Fibroblast of lung (primary cell): ENCODE measurements around the gene EDA2R. TPM values are rescaled to one million over a fixed set of nuclear protein-coding genes. Genes with fewer than 3 reads are reported as not detected.

Source experiments
- DNase-seq, 2 donors: peaks; one replicate each; pipeline versions ENCODE4 v3.0.0 to v3.0.0-alpha.2; 2010; ENCODE audit warnings: low read depth in 2 of 2
- H2AFZ ChIP-seq: 2 replicates; pipeline ENCODE4 v1.5.1; 2012; ENCODE audit warnings: low read length, control low read depth, inconsistent platforms
- H3K27ac ChIP-seq: 2 replicates; pipeline ENCODE4 v1.5.1; 2011; ENCODE audit warnings: low read length, control low read depth; ENCODE audit not compliant: insufficient read depth
- H3K27me3 ChIP-seq: 2 replicates; pipeline ENCODE4 v1.5.1; 2011; ENCODE audit warnings: mild to moderate bottlenecking, low read length; ENCODE audit not compliant: control insufficient read depth, insufficient read depth
- H3K36me3 ChIP-seq: 2 replicates; pipeline ENCODE4 v1.5.1; 2011; ENCODE audit warnings: low read length; ENCODE audit not compliant: control insufficient read depth, insufficient read depth
- H3K4me1 ChIP-seq: 2 replicates; pipeline ENCODE4 v1.5.1; 2011; ENCODE audit warnings: low read length; ENCODE audit not compliant: control insufficient read depth, insufficient read depth; ENCODE audit errors: extremely low read depth
- H3K4me2 ChIP-seq: 2 replicates; pipeline ENCODE4 v1.5.1; 2011; ENCODE audit warnings: low read length, control low read depth; ENCODE audit not compliant: insufficient read depth; ENCODE audit errors: extremely low read depth
- H3K4me3 ChIP-seq, 4 experiments: fragments of 200-600 bp in 1 of 4; sonication (generic) in 1 of 4; replicated peaks in 1 of 4; 2 replicates each; pipeline ENCODE4 v1.5.1; 2011 to 2016; ENCODE audit warnings: low read length in 4 of 4, low read depth in 3 of 4, mild to moderate bottlenecking in 3 of 4, control low read depth in 2 of 4, inconsistent platforms in 1 of 4, mixed read lengths in 1 of 4; ENCODE audit not compliant: insufficient read depth in 1 of 4; ENCODE audit errors: control extremely low read depth in 1 of 4
- H3K79me2 ChIP-seq: 2 replicates; pipeline ENCODE4 v1.5.1; 2012; ENCODE audit warnings: mild to moderate bottlenecking, low read length, inconsistent platforms; ENCODE audit not compliant: control insufficient read depth, insufficient read depth
- H3K9ac ChIP-seq: 2 replicates; pipeline ENCODE4 v1.5.1; 2011; ENCODE audit warnings: mild to moderate bottlenecking, low read length, control low read depth; ENCODE audit not compliant: insufficient read depth
- H3K9me3 ChIP-seq: 2 replicates; pipeline ENCODE4 v1.5.1; 2012; ENCODE audit warnings: low read depth, low read length; ENCODE audit not compliant: control insufficient read depth, insufficient read depth
- H4K20me1 ChIP-seq: 2 replicates; pipeline ENCODE4 v1.5.1; 2011; ENCODE audit warnings: low read length; ENCODE audit not compliant: control insufficient read depth, insufficient read depth; ENCODE audit errors: extremely low read depth
- EZH2 ChIP-seq: IDR thresholded peaks from 2 replicates; pipeline ENCODE4 v1.5.1; 2012; ENCODE audit warnings: low read length, control low read depth, mild to moderate bottlenecking; ENCODE audit errors: missing control alignments
- polyA plus RNA-seq, 2 donors: library from polyadenylated mRNA; depleted of rRNA in 1 of 2; stranded (reverse) in 1 of 2; unstranded in 1 of 2; fragments of >200 nt; gene quantifications; 2 replicates each; pipeline ENCODE4 v1.2.1, GENCODE V29; 2011 to 2012; ENCODE audit warnings: missing spikeins in 1 of 2
- total RNA-seq: library from RNA; depleted of rRNA; stranded (reverse); fragments of >200 nt; gene quantifications from 2 replicates; pipeline ENCODE4 v1.2.1, GENCODE V29; 2014
- TF ChIP-seq, protein P1 (sequence below), 2 donors: IDR thresholded peaks in 1 of 2; conservative IDR thresholded peaks in 1 of 2; 1 replicate in 1 of 2; 2 replicates in 1 of 2; pipeline ENCODE4 v1.5.1; 2011 to 2012; ENCODE audit warnings: low read length in 2 of 2, control low read depth in 1 of 2, inconsistent platforms in 1 of 2, low read depth in 1 of 2, mild to moderate bottlenecking in 1 of 2

EDA2R gene
- total and polyA plus RNA-seq, 2 donors (not counting 1 experiment from before 2014, with no cell fraction given): 9.3 to 21.0 TPM

DNA sequence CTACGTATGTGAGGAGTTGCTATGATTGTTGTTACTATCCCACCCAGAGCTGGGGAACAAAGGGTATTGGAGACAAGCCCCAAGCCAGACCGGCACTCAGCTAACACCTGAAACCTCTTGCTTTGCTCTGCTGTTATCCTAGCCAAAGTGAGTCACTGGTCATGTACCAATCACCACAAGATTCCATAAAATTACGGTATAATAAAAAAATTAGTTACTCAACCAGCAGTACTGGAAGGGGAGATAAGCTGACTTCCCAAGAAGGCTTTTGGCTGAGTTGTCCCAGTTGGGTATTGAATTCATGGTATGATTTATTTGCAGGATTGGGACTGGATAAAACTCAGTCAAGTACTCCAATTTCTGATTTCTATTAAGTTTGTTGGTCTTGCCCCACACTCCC is 5.3 kb downstream of the EDA2R start:
- Histone ChIP-seq H4K20me1 (no peaks in the 10 kb centered on the region), H3K27ac (peak overlapping the region; percentile 72), H2AFZ (no peak overlapping the region), H3K9ac (no peak overlapping the region), H3K4me2 (peak overlapping the region; percentile 35), H3K36me3 (no peaks in the 10 kb centered on the region), H3K9me3 (no peaks in the 10 kb centered on the region), H3K27me3 (no peaks in the 10 kb centered on the region), H3K4me1 (no peaks in the 10 kb centered on the region), H3K79me2 (peaks cover 17% of the 10 kb centered on the region), H3K4me3 (peak overlapping the region in 1 of 4 experiments; percentile 14)
- peak; percentile 51 to 87 for DNase-seq
- TF ChIP-seq EZH2: no peak
- TF ChIP-seq, protein P1, sequence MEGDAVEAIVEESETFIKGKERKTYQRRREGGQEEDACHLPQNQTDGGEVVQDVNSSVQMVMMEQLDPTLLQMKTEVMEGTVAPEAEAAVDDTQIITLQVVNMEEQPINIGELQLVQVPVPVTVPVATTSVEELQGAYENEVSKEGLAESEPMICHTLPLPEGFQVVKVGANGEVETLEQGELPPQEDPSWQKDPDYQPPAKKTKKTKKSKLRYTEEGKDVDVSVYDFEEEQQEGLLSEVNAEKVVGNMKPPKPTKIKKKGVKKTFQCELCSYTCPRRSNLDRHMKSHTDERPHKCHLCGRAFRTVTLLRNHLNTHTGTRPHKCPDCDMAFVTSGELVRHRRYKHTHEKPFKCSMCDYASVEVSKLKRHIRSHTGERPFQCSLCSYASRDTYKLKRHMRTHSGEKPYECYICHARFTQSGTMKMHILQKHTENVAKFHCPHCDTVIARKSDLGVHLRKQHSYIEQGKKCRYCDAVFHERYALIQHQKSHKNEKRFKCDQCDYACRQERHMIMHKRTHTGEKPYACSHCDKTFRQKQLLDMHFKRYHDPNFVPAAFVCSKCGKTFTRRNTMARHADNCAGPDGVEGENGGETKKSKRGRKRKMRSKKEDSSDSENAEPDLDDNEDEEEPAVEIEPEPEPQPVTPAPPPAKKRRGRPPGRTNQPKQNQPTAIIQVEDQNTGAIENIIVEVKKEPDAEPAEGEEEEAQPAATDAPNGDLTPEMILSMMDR (conservative IDR thresholded peaks at IDR 0.05 in 1 of 2, IDR thresholded peaks at IDR 0.05 in 1 of 2; ENCODE audit: low read depth in 1 of 2, low read length in 2 of 2): no peak

DNA sequence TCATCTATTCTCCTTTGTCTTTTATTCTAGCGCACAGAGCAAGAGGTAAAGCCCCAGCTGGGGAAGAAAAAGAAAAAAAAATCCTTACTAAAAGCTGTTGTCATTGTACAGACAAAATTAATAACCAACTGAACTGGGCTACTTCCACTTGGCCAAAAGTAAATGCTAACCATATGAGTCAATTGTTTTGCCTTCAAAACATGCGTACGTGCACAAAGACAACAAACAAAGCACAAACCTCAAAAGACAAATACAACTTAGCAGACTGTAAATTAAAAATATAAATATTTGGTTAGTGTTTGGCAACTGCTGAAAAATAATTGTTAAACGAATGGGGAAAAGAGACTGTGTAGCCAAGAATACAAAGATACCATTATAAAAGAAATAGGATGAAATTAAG is 5.9 kb downstream of the EDA2R start:
- H2AFZ ChIP-seq: no peak overlapping the region
- H3K27me3 ChIP-seq: no peaks in the 10 kb centered on the region
- H3K27ac ChIP-seq: peak overlapping the region; percentile 72
- H3K4me2 ChIP-seq: no peak overlapping the region
- H3K4me3 ChIP-seq: peak overlapping the region in 1 of 4 experiments; percentile 3
- no peak overlapping the region for H3K9ac ChIP-seq
- H3K9me3 ChIP-seq: no peaks in the 10 kb centered on the region
- TF ChIP-seq, protein P1 (conservative IDR thresholded peaks at IDR 0.05 in 1 of 2, IDR thresholded peaks at IDR 0.05 in 1 of 2; ENCODE audit: low read depth in 1 of 2, low read length in 2 of 2): no peak
- TF ChIP-seq EZH2: no peak
- H3K79me2 ChIP-seq: peaks cover 15% of the 10 kb centered on the region
- no peaks in the 10 kb centered on the region for H4K20me1 ChIP-seq
- no peaks in the 10 kb centered on the region for H3K36me3 ChIP-seq
- H3K4me1 ChIP-seq: no peaks in the 10 kb centered on the region
- peak; percentile 18 to 46 for DNase-seq

DNA sequence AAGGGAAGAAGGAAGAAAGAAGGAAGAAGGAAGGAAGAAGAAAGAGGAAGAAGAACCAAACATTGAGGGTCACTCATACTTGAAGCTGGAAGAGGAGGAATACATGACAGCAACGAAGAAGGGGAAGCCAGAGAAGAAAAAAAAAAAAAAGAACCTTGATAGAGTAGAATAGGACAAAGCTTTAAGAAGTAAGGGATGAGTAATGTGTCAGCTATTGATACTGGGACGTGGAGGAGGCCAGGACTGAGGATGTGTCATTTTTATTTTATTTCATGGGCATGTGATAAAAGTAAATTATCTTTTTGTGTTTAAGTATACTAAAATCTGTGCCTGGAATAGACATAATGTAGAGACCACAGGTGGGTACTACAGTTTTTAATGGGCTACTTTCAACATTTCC is 6.4 kb downstream of the EDA2R start:
- Histone ChIP-seq H3K4me3 (peak overlapping the region in 1 of 4 experiments; percentile 3), H3K9ac (no peak overlapping the region), H3K4me2 (no peak overlapping the region), H3K36me3 (no peaks in the 10 kb centered on the region), H3K9me3 (no peaks in the 10 kb centered on the region), H3K27me3 (no peaks in the 10 kb centered on the region), H3K27ac (peak overlapping the region; percentile 14), H4K20me1 (no peaks in the 10 kb centered on the region), H3K4me1 (no peaks in the 10 kb centered on the region), H2AFZ (no peak overlapping the region), H3K79me2 (peaks cover 18% of the 10 kb centered on the region)
- TF ChIP-seq EZH2: no peak
- TF ChIP-seq, protein P1 (conservative IDR thresholded peaks at IDR 0.05 in 1 of 2, IDR thresholded peaks at IDR 0.05 in 1 of 2; ENCODE audit: low read depth in 1 of 2, low read length in 2 of 2): no peak
- peak in 1 of 2 donors; percentile 50 for DNase-seq
